ENCODE data around the gene TAP1. TPM values are rescaled to one million over a fixed set of nuclear protein-coding genes. Genes with fewer than 3 reads are reported as not detected.

Gene TAP1
- total and polyA plus RNA-seq, 10 of the 15 experiments (the other 5 are each of a cell fraction or from before 2014, with no cell fraction given), result 33.4 to 249 (median 169) TPM

- Histone ChIP-seq H2AFZ (ENCODE audit: control insufficient read depth, low read depth, low read length) (peak within 1 kb of the TSS; percentile 41), H3K4me2 (ENCODE audit: control insufficient read depth, insufficient read depth) (peak within 1 kb of the TSS; percentile 99), H3K4me1 (ENCODE audit: control insufficient read depth, insufficient read depth, low read length) (peaks cover 67% of the 10 kb centered on the region), H3K4me3 (peak within 1 kb of the TSS; percentile 96), H3K27me3 (replicated peaks in 1 of 2; ENCODE audit: control insufficient read depth in 2 of 2, insufficient read depth in 2 of 2, low read length in 1 of 2) (no peaks in the 10 kb centered on the region), H3K36me3 (ENCODE audit: control insufficient read depth in 2 of 2, insufficient read depth in 2 of 2, low read length in 1 of 2) (peaks cover 7 to 50% of the 10 kb centered on the region in 2 experiments), H3K27ac (ENCODE audit: control insufficient read depth, insufficient read depth) (peak within 1 kb of the TSS; percentile 96), H4K20me1 (ENCODE audit: control insufficient read depth, insufficient read depth) (no peaks in the 10 kb centered on the region; the same call in 1 of the 2 replicates), H3K79me2 (ENCODE audit: control insufficient read depth, insufficient read depth, low read length) (peaks cover 75% of the 10 kb centered on the region), H3K9ac (ENCODE audit: control insufficient read depth, insufficient read depth, low read length) (peak within 1 kb of the TSS; percentile 99), H3K9me3 (replicated peaks; ENCODE audit: control insufficient read depth, insufficient read depth, low read length) (no peaks in the 10 kb centered on the region)
- CTCF ChIA-PET, result interaction anchor here (0.6 to 10.7 kb wide), 7 partner anchors 12 to 1286 kb away, joined by 3 to 311 read pairs (median 5); partner anchors contain the start of genes HLA-DMA, PSMB9 and TAP1
- BruUV-seq (replicated peaks), result no TSS peak
- intact Hi-C loops (cut with micrococcal nuclease; ENCODE audit: unreplicated experiment) (loop anchor here (1.0 to 5.0 kb wide), 2 partner anchors 9 to 128 kb away; partner anchors contain the start of gene TAP1), in situ Hi-C loops (cut with MboI) (no loop called here)
- POLR2A ChIA-PET, result interaction anchor here (0.5 to 10.5 kb wide), 16 partner anchors 9 to 648 kb away, joined by 3 to 357 read pairs (median 8); partner anchors contain the start of genes HLA-DMA, HLA-DMB, HLA-DPA1 and HLA-DRA
- peak; percentile 75 for ATAC-seq
- SMC1A ChIA-PET (ENCODE audit: uncharacterized antibody, unreplicated experiment), result interaction anchor here (0.6 to 6.7 kb wide), 8 partner anchors 10 to 139 kb away, joined by 3 to 69 read pairs (median 8); partner anchors contain the start of genes HLA-DMA, PSMB9 and TAP1
- peak; percentile 98 for DNase-seq (ENCODE audit: low read depth, low spot score)
- peak; percentile 95 for FAIRE-seq
- under 1% methylated on average over 40 of the region's 40 CpGs for WGBS (ENCODE audit: insufficient coverage, insufficient replicate concordance, low lambda C conversion rate, missing lambda C conversion rate)
- RAD21 ChIA-PET (ENCODE audit: unreplicated experiment), result interaction anchor here (0.9 to 10.5 kb wide), 9 partner anchors 12 to 284 kb away, joined by 3 to 269 read pairs (median 3); partner anchors contain the start of genes BRD2, HLA-DMA, PSMB9 and TAP1
- TF ChIP-seq EED (IDR thresholded peaks at IDR 0.05; ENCODE audit: low read depth) (peak; percentile 90), ZNF217 (IDR thresholded peaks at IDR 0.05) (no peak), GABPA (IDR thresholded peaks at IDR 0.05; ENCODE audit: low read depth) (no peak), HDAC2 (IDR thresholded peaks at IDR 0.05) (no peak), HDAC6 (IDR thresholded peaks at IDR 0.05; ENCODE audit: unreplicated experiment) (peak; percentile 12), POLR2AphosphoS2 (IDR thresholded peaks at IDR 0.05; ENCODE audit: low read depth, low read length) (no peak), IRF3 (IDR thresholded peaks at IDR 0.05) (peak; percentile 40; the same call in 1 of the 2 replicates), ZSCAN29 (IDR thresholded peaks at IDR 0.05) (no peak), BCL3 (IDR thresholded peaks at IDR 0.05; ENCODE audit: borderline replicate concordance, insufficient read depth, low read depth, low read length, poor library complexity, severe bottlenecking) (peak; percentile 64), BHLHE40 (IDR thresholded peaks at IDR 0.05; ENCODE audit: borderline replicate concordance in 1 of 2, low read depth in 2 of 2, low read length in 1 of 2) (peak; percentile 70 to 73), SREBF1 (IDR thresholded peaks at IDR 0.05; ENCODE audit: low read length) (no peak), CBX3 (IDR thresholded peaks at IDR 0.05; ENCODE audit: borderline replicate concordance, low read depth) (no peak), RUNX3 (IDR thresholded peaks at IDR 0.05; ENCODE audit: low read length) (no peak), STAT3 (IDR thresholded peaks at IDR 0.05; ENCODE audit: low read depth, low read length) (no peak), WRNIP1 (IDR thresholded peaks at IDR 0.05; ENCODE audit: borderline replicate concordance, low read depth, low read length) (no peak), NBN (IDR thresholded peaks at IDR 0.05) (peak; percentile 98), CHD2 (IDR thresholded peaks at IDR 0.05; ENCODE audit: borderline replicate concordance, low read depth, low read length) (peak; percentile 54; the same call in 1 of the 2 replicates), ZNF384 (IDR thresholded peaks at IDR 0.05; ENCODE audit: borderline replicate concordance, low read depth, low read length) (no peak), MLLT1 (IDR thresholded peaks at IDR 0.05) (peak; percentile 93), MTA2 (IDR thresholded peaks at IDR 0.05; ENCODE audit: low read depth) (no peak), ZNF274 (IDR thresholded peaks at IDR 0.05; ENCODE audit: insufficient read depth, insufficient read length) (no peak)
Observed at GRCh38 chr6:32843979-32844838, 9.3 kb downstream of the TAP1 start, which contains the start of gene PSMB8. PSMB8 (minus strand) TSS chr6:32844047; CDS start chr6:32843996, 51 bp downstream.
